ENCODE data around the gene WNT7B. TPM values are rescaled to one million over a fixed set of nuclear protein-coding genes. Genes with fewer than 3 reads are reported as not detected.

The WNT7B gene
- polyA plus RNA-seq, 12 donors = 0.04 to 15.2 (median 0.19) TPM; not detected in 3

GRCh38 chr22:45996241-45997076 lies 19.5 kb upstream of the WNT7B start:
- DNase-seq = no peak

GRCh38 chr22:45995405-45996101 lies 18.6 kb upstream of the WNT7B start:
- DNase-seq = no peak

- peak; percentile 70 for DNase-seq
These were observed 17.8 kb upstream of the WNT7B start for GRCh38 chr22:45994491-45995404.

- DNase-seq = no peak
These were observed 16.9 kb upstream of the WNT7B start for GRCh38 chr22:45993841-45994240.

- no peak for DNase-seq
These were observed 16.3 kb upstream of the WNT7B start for GRCh38 chr22:45993143-45993692.

- DNase-seq = no peak
These were observed 15.8 kb upstream of the WNT7B start for GRCh38 chr22:45992737-45993136.

- DNase-seq = no peak
These were observed 14.1 kb upstream of the WNT7B start for GRCh38 chr22:45991098-45991497.

- DNase-seq = no peak
These were observed 10.3 kb upstream of the WNT7B start for GRCh38 chr22:45987136-45987861.

- no peak for DNase-seq
These were observed 7.5 kb upstream of the WNT7B start for GRCh38 chr22:45984316-45984916.

GRCh38 chr22:45983797-45984196 lies 6.8 kb upstream of the WNT7B start:
- no peak for DNase-seq

- no peak for DNase-seq
These were observed 3.8 kb upstream of the WNT7B start for GRCh38 chr22:45980761-45981160.

- DNase-seq = no peak
These were observed 3.3 kb upstream of the WNT7B start for GRCh38 chr22:45980268-45980570.

- no peak for DNase-seq
These were observed 1.3 kb upstream of the WNT7B start for GRCh38 chr22:45978275-45978713.

- no peak for DNase-seq
These were observed 751 bp upstream of the WNT7B start for GRCh38 chr22:45977551-45978274.

GRCh38 chr22:45976254-45977002 lies 534 bp downstream of the WNT7B start:
- no peak for DNase-seq

- DNase-seq = no peak
These were observed 1.5 kb downstream of the WNT7B start for GRCh38 chr22:45975164-45976161.

GRCh38 chr22:45974498-45974897 lies 2.5 kb downstream of the WNT7B start:
- DNase-seq = no peak

GRCh38 chr22:45972889-45973253 lies 4.1 kb downstream of the WNT7B start:
- DNase-seq = no peak

Data from muscle of arm (tissue), 12 donors.